ENCODE results near the gene SPP1. TPM values are rescaled to one million over a fixed set of nuclear protein-coding genes. Genes with fewer than 3 reads are reported as not detected.

SPP1 gene
- total RNA-seq, 1 experiment from 2014 or later: 4.1 TPM

DNA sequence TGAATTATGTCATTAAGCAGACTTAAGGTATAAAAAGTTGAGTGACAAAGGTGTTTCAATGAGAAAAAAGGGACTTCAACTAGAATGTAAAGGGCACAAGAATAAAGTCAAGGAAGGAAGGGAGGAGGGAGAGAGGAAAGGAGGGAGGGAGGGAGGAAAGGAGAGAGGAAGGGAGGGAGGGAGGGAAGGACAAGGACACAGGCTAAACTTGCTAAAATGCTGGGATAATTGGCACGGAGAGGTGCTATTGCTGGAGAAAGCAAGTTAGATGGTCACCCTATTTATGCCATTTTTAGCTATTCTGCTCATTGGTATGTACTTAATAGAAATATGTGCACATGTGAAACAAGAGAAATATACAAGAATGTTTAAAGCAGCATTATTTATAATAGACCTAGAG, 44.9 kb upstream of the SPP1 start:
- Histone ChIP-seq H3K9me2 (ENCODE audit: insufficient read depth) (no peaks in the 10 kb centered on the region), H3K4me3 (replicated peaks in 1 of 2; ENCODE audit: low read depth in 1 of 2, low read length in 2 of 2) (no peak overlapping the region), H3K27ac (ENCODE audit: low read depth, low read length) (no peak overlapping the region), H4K20me1 (ENCODE audit: insufficient read depth) (no peaks in the 10 kb centered on the region), H2AFZ (ENCODE audit: low read depth, low read length, poor library complexity, severe bottlenecking) (no peak overlapping the region), H3K9me3 (ENCODE audit: control insufficient read depth in 1 of 2, insufficient read depth in 1 of 2, low read depth in 1 of 2, low read length in 2 of 2) (peaks cover 0 to 6% of the 10 kb centered on the region in 2 experiments; a peak in 1 of 4 replicates), H3K9ac (ENCODE audit: low read length) (no peak overlapping the region), H3K36me3 (ENCODE audit: control insufficient read depth in 1 of 2, insufficient read depth in 2 of 2, low read length in 2 of 2) (no peaks in the 10 kb centered on the region), H3K4me2 (ENCODE audit: low read length) (no peak overlapping the region), H3K79me2 (ENCODE audit: insufficient read depth, low read length) (no peaks in the 10 kb centered on the region), H3K27me3 (ENCODE audit: insufficient read depth, low read length) (no peaks in the 10 kb centered on the region), H3K4me1 (ENCODE audit: control insufficient read depth in 1 of 2, insufficient read depth in 2 of 2, low read length in 2 of 2) (no peaks in the 10 kb centered on the region)
- no peak for DNase-seq (ENCODE audit: low read depth, low spot score)
- ChIA-PET RAD21 (ENCODE audit: low non-redundant PET in 1 of 2, low total read pairs in 2 of 2, uncharacterized antibody in 2 of 2, unreplicated experiment in 2 of 2) (no interaction called here), CTCF (no interaction called here), POLR2A (no interaction called here)
- intact Hi-C loops (cut with micrococcal nuclease): no loop called here
- BruUV-seq (replicated peaks): no TSS peak
- ATAC-seq: no peak
- no peak for TF ChIP-seq RAD21 (IDR thresholded peaks at IDR 0.05; ENCODE audit: low read depth)
- TF ChIP-seq YY1 (IDR thresholded peaks at IDR 0.05; ENCODE audit: extremely low read depth, insufficient replicate concordance, low read depth, low read length): no peak
- no peak for TF ChIP-seq FOSL1 (IDR thresholded peaks at IDR 0.05; ENCODE audit: low read depth)
- TF ChIP-seq EGR1 (IDR thresholded peaks at IDR 0.05; ENCODE audit: low read depth): no peak
- no peak for TF ChIP-seq POLR2AphosphoS5 (IDR thresholded peaks at IDR 0.05; ENCODE audit: low read depth, low read length)
- TF ChIP-seq POLR2A (IDR thresholded peaks at IDR 0.05; ENCODE audit: borderline replicate concordance, extremely low read depth, insufficient read depth, insufficient read length): no peak
- TF ChIP-seq MAX (IDR thresholded peaks at IDR 0.05): no peak
- no peak for TF ChIP-seq ZBTB33 (IDR thresholded peaks at IDR 0.05; ENCODE audit: extremely low read depth, insufficient replicate concordance, low read length)
- TF ChIP-seq ELF1 (IDR thresholded peaks at IDR 0.05; ENCODE audit: borderline replicate concordance, low read depth): no peak
- TF ChIP-seq ATF3 (IDR thresholded peaks at IDR 0.05): no peak
